Naive thymus-derived CD4-positive, alpha-beta T cell (primary cell): ENCODE data around the gene ZNF787. TPM values are rescaled to one million over a fixed set of nuclear protein-coding genes. Genes with fewer than 3 reads are reported as not detected.

Source experiments
- ATAC-seq: fragments of 150-1000 bp; cut with Tn5 transposase; 2 replicates; pipeline ENCODE4 v1.10.0; 2021; ENCODE audit warnings: mild to moderate bottlenecking, moderate library complexity
- CTCF ChIA-PET: fragments of 350-600 bp; sonication (Branson Sonifier 250); formaldehyde crosslinking; loops from one replicate; lab custom pipeline; 2021; ENCODE audit warnings: antibody characterized with exemption; lab: Charles Lee
- POLR2A ChIA-PET: fragments of 350-600 bp; sonication (Branson Sonifier 250); formaldehyde crosslinking; loops from one replicate; lab custom pipeline; 2021; ENCODE audit warnings: antibody characterized with exemption, inconsistent platforms; lab: Charles Lee
- DNase-seq, 9 donors: peaks; one replicate each; pipeline versions ENCODE4 v3.0.0 to v3.0.0-alpha.2; 2020 to 2022; ENCODE audit warnings: mixed read lengths in 1 of 9
- H3K27ac ChIP-seq: one replicate; pipeline ENCODE4 v1.7.0; 2013; ENCODE audit warnings: mild to moderate bottlenecking, low read depth, low read length, moderate library complexity
- H3K27me3 ChIP-seq, 2 donors: one replicate each; pipeline ENCODE4 v1.7.0; 2013; ENCODE audit warnings: low read length in 2 of 2, mild to moderate bottlenecking in 2 of 2, moderate library complexity in 2 of 2; ENCODE audit not compliant: control insufficient read depth in 2 of 2, insufficient read depth in 2 of 2
- H3K36me3 ChIP-seq, 3 experiments: 1 replicate in 2 of 3; 2 replicates in 1 of 3; pipeline ENCODE4 v1.7.0; 2013; ENCODE audit warnings: low read length in 3 of 3, mild to moderate bottlenecking in 3 of 3, moderate library complexity in 1 of 3; ENCODE audit not compliant: insufficient read depth in 3 of 3, control insufficient read depth in 2 of 3
- H3K4me1 ChIP-seq, 2 donors: one replicate each; pipeline ENCODE4 v1.7.0; 2013; ENCODE audit warnings: low read length in 2 of 2, mild to moderate bottlenecking in 2 of 2, moderate library complexity in 1 of 2; ENCODE audit not compliant: control insufficient read depth in 2 of 2, insufficient read depth in 2 of 2
- H3K4me3 ChIP-seq: 2 replicates; pipeline ENCODE4 v1.7.0; 2013; ENCODE audit warnings: mild to moderate bottlenecking, low read length
- H3K9me3 ChIP-seq, 3 experiments: 1 replicate in 2 of 3; 2 replicates in 1 of 3; pipeline ENCODE4 v1.7.0; 2013; ENCODE audit warnings: low read length in 3 of 3; ENCODE audit not compliant: control insufficient read depth in 2 of 3
- H3K27ac Mint-ChIP-seq, 9 donors: one replicate each; pipeline ENCODE4 v1.8.0; 2020 to 2022; ENCODE audit warnings: mixed read lengths in 9 of 9, mild to moderate bottlenecking in 8 of 9, moderate library complexity in 5 of 9, inconsistent platforms in 2 of 9
- H3K27me3 Mint-ChIP-seq, 5 donors: one replicate each; pipeline ENCODE4 v1.8.0; 2021 to 2022; ENCODE audit warnings: mixed read lengths in 5 of 5, mild to moderate bottlenecking in 1 of 5
- H3K36me3 Mint-ChIP-seq, 5 donors: one replicate each; pipeline ENCODE4 v1.8.0; 2020 to 2022; ENCODE audit warnings: mixed read lengths in 5 of 5, mild to moderate bottlenecking in 3 of 5, inconsistent platforms in 1 of 5
- H3K4me1 Mint-ChIP-seq, 7 donors: one replicate each; pipeline ENCODE4 v1.8.0; 2020 to 2022; ENCODE audit warnings: mixed read lengths in 7 of 7, mild to moderate bottlenecking in 3 of 7, inconsistent platforms in 1 of 7
- H3K4me3 Mint-ChIP-seq, 10 donors: one replicate each; pipeline ENCODE4 v1.8.0; 2020 to 2022; ENCODE audit warnings: mild to moderate bottlenecking in 10 of 10, mixed read lengths in 10 of 10, moderate library complexity in 6 of 10, inconsistent platforms in 2 of 10
- H3K9me3 Mint-ChIP-seq, 11 donors: one replicate each; pipeline ENCODE4 v1.8.0; 2020 to 2022; ENCODE audit warnings: mixed read lengths in 11 of 11, mild to moderate bottlenecking in 4 of 11, inconsistent platforms in 1 of 11, moderate library complexity in 1 of 11
- intact Hi-C, 2 donors: fragments of 100-400 bp; cut with micrococcal nuclease; formaldehyde crosslinking; loops; one replicate each; pipeline ENCODE4 v1.15.1; 2023
- polyA plus RNA-seq, 2 donors: library from polyadenylated mRNA; unstranded; fragments of 300-500 nt; fragmentation: Illumina TruSeq; gene quantifications; one replicate each; pipeline ENCODE4 v1.2.3, GENCODE V29; 2021
- total RNA-seq, 6 experiments: library from RNA in 5 of 6; stranded (reverse) in 5 of 6; gene quantifications; 1 replicate in 5 of 6; 2 replicates in 1 of 6; pipeline ENCODE4 v1.2.3 and lab custom pipeline; 2021 to 2026

Gene ZNF787
- total and polyA plus RNA-seq, 7 experiments from 2014 or later, result 1.5 to 41.2 (median 32.2) TPM

DNA sequence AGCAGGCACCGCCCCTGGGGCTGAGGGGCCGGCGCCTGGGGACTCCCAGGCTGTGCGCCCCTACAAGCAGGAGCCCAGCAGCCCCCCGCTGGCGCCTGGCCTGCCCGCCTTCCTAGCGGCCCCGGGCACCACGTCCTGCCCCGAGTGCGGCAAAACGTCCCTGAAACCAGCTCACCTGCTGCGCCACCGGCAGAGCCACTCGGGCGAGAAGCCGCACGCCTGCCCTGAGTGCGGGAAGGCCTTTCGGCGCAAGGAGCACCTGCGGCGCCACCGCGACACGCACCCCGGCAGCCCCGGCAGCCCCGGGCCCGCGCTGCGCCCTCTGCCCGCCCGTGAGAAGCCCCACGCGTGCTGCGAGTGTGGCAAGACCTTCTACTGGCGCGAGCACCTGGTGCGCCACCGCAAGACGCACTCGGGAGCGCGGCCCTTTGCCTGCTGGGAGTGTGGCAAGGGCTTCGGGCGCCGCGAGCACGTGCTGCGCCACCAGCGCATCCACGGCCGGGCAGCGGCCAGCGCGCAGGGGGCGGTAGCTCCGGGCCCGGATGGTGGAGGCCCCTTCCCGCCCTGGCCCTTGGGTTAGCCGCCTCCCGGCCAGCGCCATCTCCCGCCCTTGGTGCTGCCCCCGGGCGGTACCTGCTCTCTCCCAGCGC, 38.7 kb upstream of the ZNF787 start:
- Mint-ChIP-seq H3K36me3 (peaks cover 8 to 41% (median 14%) of the 10 kb centered on the region in 5 donors), H3K4me3 (no peak overlapping the region), H3K9me3 (peaks cover 0 to 6% (median 0%) of the 10 kb centered on the region in 11 donors), H3K27me3 (peaks cover 0 to 4% (median 1%) of the 10 kb centered on the region in 5 donors), H3K4me1 (peaks cover 1 to 9% (median 5%) of the 10 kb centered on the region in 7 donors), H3K27ac (no peak overlapping the region)
- Histone ChIP-seq H3K4me3 (no peak overlapping the region), H3K36me3 (peaks cover 0 to 60% (median 5%) of the 10 kb centered on the region in 3 experiments), H3K4me1 (no peaks in the 10 kb centered on the region), H3K27me3 (no peaks in the 10 kb centered on the region), H3K9me3 (no peaks in the 10 kb centered on the region), H3K27ac (no peak overlapping the region)
- intact Hi-C loops, result loop anchor here in 1 of 2 donors (5.0 kb wide), 1 partner anchor 42 kb away; no protein-coding TSS in a partner anchor
- CTCF ChIA-PET, result no interaction called here
- DNase-seq (no peak), ATAC-seq (no peak)
- POLR2A ChIA-PET, result no interaction called here

DNA sequence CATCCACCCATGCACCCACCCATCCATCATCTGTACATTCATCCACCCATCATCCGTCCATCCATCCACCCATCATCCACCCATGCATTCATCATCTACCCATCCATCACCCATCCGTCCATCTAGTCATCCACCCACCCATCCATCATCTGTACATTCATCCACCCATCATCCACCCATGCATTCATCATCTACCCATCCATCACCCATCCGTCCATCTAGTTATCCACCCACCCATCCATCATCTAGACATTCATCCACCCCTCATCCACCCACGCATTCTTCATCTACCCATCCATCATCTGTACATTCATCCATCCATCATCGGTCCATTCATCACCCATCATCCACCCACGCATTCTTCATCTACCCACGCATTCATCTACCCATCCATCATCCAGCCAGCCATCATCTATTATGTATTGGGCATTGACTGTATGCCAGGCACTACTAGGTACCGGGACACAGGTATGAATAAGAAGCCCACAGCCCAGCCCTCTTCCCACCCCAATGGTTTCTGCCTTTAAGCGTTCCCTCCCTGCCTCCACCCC, 38.0 kb upstream of the ZNF787 start:
- H3K9me3 ChIP-seq, result no peaks in the 10 kb centered on the region
- H3K4me1 ChIP-seq, result no peaks in the 10 kb centered on the region
- ChIA-PET CTCF (no interaction called here), POLR2A (no interaction called here)
- no peak overlapping the region for H3K4me3 ChIP-seq
- Mint-ChIP-seq H3K4me1 (peaks cover 0 to 8% (median 4%) of the 10 kb centered on the region in 7 donors), H3K27me3 (no peaks in the 10 kb centered on the region), H3K27ac (no peak overlapping the region), H3K9me3 (peaks cover 0 to 6% (median 0%) of the 10 kb centered on the region in 11 donors), H3K4me3 (no peak overlapping the region), H3K36me3 (peaks cover 8 to 42% (median 14%) of the 10 kb centered on the region in 5 donors)
- DNase-seq (no peak), ATAC-seq (no peak)
- H3K36me3 ChIP-seq, result peaks cover 0 to 63% (median 5%) of the 10 kb centered on the region in 3 experiments
- intact Hi-C loops, result loop anchor here in 1 of 2 donors (5.0 kb wide), 1 partner anchor 42 kb away; no protein-coding TSS in a partner anchor
- no peaks in the 10 kb centered on the region for H3K27me3 ChIP-seq
- H3K27ac ChIP-seq, result no peak overlapping the region

DNA sequence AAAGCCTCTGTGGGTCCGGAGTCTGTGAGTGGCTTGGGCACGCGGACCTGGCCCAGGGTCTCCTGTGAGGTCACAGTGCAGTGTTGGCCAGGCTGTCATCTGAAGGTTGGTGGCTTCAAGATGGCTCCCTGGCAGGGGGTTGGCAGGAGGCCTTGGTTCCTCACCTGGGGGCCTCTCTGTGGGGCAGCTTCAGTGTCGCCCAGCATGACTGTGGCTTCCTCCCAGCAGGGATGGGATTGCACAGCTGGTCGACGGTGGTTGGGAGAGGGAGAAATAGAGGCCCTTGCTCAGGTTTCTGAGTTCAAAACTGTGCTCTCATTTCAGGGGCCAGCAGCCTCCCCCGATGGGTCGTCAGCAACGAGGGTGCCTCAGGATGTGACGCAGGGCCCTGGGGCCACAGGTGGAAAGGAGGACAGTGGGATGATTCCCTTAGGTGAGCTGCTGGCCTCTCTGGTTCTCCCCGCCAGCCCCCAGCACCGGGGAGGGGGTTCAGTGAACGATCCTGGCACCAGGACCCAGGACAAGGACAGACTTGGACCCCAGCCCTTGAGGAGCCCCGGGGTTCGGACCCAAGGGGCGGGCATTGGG, 37.2 kb upstream of the ZNF787 start:
- Histone ChIP-seq H3K4me3 (no peak overlapping the region), H3K36me3 (peaks cover 0 to 67% (median 5%) of the 10 kb centered on the region in 3 experiments), H3K27me3 (no peaks in the 10 kb centered on the region), H3K9me3 (no peaks in the 10 kb centered on the region), H3K4me1 (no peaks in the 10 kb centered on the region), H3K27ac (no peak overlapping the region)
- intact Hi-C loops, result loop anchor here in 1 of 2 donors (5.0 kb wide), 1 partner anchor 41 kb away; no protein-coding TSS in a partner anchor
- no peak overlapping the region for H3K27ac Mint-ChIP-seq
- no peak for DNase-seq
- H3K4me1 Mint-ChIP-seq, result peaks cover 2 to 17% (median 8%) of the 10 kb centered on the region in 7 donors
- no peak for ATAC-seq
- no peaks in the 10 kb centered on the region for H3K27me3 Mint-ChIP-seq
- peaks cover 0 to 6% (median 0%) of the 10 kb centered on the region in 11 donors for H3K9me3 Mint-ChIP-seq
- ChIA-PET POLR2A (no interaction called here), CTCF (interaction anchor here (0.5 kb wide), 1 partner anchor 55 kb away, joined by 3 read pairs; no protein-coding TSS in a partner anchor)
- no peak overlapping the region for H3K4me3 Mint-ChIP-seq
- H3K36me3 Mint-ChIP-seq, result peaks cover 8 to 46% (median 14%) of the 10 kb centered on the region in 5 donors

DNA sequence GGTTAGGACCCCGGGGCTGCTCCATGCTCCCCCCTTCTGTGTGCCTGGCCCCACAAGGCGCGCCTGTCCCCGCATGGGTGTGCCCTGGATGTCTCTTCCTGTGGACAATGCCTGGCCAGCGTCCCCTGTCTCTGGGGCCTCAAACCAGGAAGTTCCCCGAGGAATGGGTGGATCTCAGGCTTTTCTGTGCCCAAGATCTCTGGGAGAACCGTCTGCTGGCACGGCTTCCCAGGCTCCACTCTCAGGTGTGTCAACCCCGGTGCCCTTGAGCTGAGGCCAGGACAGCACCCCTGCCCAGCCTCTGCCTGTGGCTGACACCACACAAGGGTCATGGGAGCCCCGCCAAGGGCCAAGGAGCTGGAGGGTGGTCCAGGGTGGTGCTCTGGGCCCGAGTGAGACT, 35.7 kb upstream of the ZNF787 start:
- POLR2A ChIA-PET, result no interaction called here
- H3K27me3 ChIP-seq, result no peaks in the 10 kb centered on the region
- no peak overlapping the region for H3K4me3 ChIP-seq
- peaks cover 8 to 50% (median 14%) of the 10 kb centered on the region in 5 donors for H3K36me3 Mint-ChIP-seq
- H3K27ac Mint-ChIP-seq, result no peak overlapping the region
- H3K4me3 Mint-ChIP-seq, result no peak overlapping the region
- peaks cover 0 to 68% (median 5%) of the 10 kb centered on the region in 3 experiments for H3K36me3 ChIP-seq
- ATAC-seq (no peak), DNase-seq (no peak)
- peaks cover 0 to 6% (median 0%) of the 10 kb centered on the region in 11 donors for H3K9me3 Mint-ChIP-seq
- CTCF ChIA-PET, result no interaction called here
- peaks cover 5 to 19% (median 18%) of the 10 kb centered on the region in 7 donors for H3K4me1 Mint-ChIP-seq
- no peaks in the 10 kb centered on the region for H3K9me3 ChIP-seq
- H3K27me3 Mint-ChIP-seq, result no peaks in the 10 kb centered on the region
- intact Hi-C loops, result loop anchor here in 1 of 2 donors (5.0 kb wide), 1 partner anchor 39 kb away; no protein-coding TSS in a partner anchor
- H3K4me1 ChIP-seq, result no peaks in the 10 kb centered on the region
- H3K27ac ChIP-seq, result no peak overlapping the region

DNA sequence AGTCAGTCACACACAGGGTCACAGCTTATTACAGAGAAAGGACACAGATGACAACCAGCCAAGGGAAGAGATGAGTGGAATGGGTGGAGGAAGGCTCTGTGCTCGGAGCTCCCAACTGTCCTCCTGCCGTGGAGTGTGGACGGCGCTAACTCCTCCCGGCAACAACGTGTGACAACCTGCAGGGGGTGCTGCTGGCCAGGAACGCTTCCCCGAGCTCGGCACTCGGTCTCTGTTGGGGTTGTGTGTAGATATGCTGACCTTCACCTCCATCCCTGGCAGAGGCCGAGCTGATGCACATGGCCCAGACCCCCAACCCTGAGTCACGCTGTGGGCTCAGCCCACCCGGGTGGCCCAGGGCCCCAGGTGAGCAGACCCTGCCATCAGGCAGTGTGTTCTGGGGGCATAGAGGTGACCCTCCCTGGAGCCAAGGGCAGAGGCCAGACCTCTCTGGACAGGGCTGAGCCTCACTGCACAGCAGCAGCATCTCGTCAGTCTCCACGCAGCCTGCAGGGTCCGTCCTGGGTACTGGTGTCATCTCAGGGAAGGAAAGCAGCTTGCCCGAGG, 34.1 kb upstream of the ZNF787 start:
- Mint-ChIP-seq H3K36me3 (peaks cover 8 to 54% (median 17%) of the 10 kb centered on the region in 5 donors), H3K27me3 (no peaks in the 10 kb centered on the region), H3K4me1 (peaks cover 5 to 23% (median 20%) of the 10 kb centered on the region in 7 donors), H3K27ac (peak overlapping the region in 1 of 9 donors; percentile 17), H3K9me3 (peaks cover 0 to 6% (median 0%) of the 10 kb centered on the region in 11 donors), H3K4me3 (no peak overlapping the region)
- no peaks in the 10 kb centered on the region for H3K4me1 ChIP-seq
- DNase-seq (no peak), ATAC-seq (no peak)
- H3K36me3 ChIP-seq, result peaks cover 0 to 62% (median 5%) of the 10 kb centered on the region in 3 experiments
- no peaks in the 10 kb centered on the region for H3K9me3 ChIP-seq
- intact Hi-C loops, result loop anchor here in 1 of 2 donors (5.0 kb wide), 1 partner anchor 38 kb away; no protein-coding TSS in a partner anchor
- no peak overlapping the region for H3K27ac ChIP-seq
- ChIA-PET POLR2A (interaction anchor here (1.2 kb wide), 1 partner anchor 14 kb away, joined by 3 read pairs; the partner anchor contains the start of gene ZNF444), CTCF (interaction anchor here (0.5 kb wide), 1 partner anchor 91 kb away, joined by 3 read pairs; no protein-coding TSS in a partner anchor)
- H3K4me3 ChIP-seq, result no peak overlapping the region
- no peaks in the 10 kb centered on the region for H3K27me3 ChIP-seq

DNA sequence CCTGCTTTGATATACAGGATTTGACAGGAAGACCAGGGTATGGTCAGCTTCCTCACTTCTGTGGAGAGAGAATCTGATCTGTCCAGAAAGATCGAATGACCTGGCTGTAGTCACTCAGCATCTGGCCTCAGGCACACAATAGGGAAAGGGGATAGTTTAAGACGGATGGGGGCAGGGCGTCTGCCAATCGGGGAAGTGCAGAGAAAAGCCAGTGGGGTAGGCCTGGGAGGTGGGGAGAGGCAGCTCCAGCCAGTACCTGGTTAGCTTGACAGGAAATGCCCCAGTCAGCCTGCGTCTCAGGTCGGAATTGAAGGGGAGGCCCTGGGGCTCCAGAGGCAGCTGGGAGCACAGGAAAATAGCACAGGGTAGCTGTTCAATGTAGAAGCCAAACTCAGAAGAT, 32.4 kb upstream of the ZNF787 start:
- Mint-ChIP-seq H3K27ac (peak overlapping the region in 8 of 9 donors; percentile 6 to 75 (median 32)), H3K4me3 (peak overlapping the region in 1 of 10 donors; percentile 26), H3K27me3 (no peaks in the 10 kb centered on the region), H3K9me3 (no peaks in the 10 kb centered on the region), H3K4me1 (peaks cover 7 to 28% (median 22%) of the 10 kb centered on the region in 7 donors), H3K36me3 (peaks cover 0 to 56% (median 14%) of the 10 kb centered on the region in 5 donors)
- H3K27me3 ChIP-seq, result no peaks in the 10 kb centered on the region
- intact Hi-C loops, result no loop called here
- H3K36me3 ChIP-seq, result peaks cover 0 to 61% (median 0%) of the 10 kb centered on the region in 3 experiments
- H3K9me3 ChIP-seq, result no peaks in the 10 kb centered on the region
- no peak for DNase-seq
- ChIA-PET POLR2A (interaction anchor here (0.6 kb wide), 1 partner anchor 10 kb away, joined by 3 read pairs; no protein-coding TSS in a partner anchor), CTCF (no interaction called here)
- H3K27ac ChIP-seq, result no peak overlapping the region
- no peak for ATAC-seq
- no peaks in the 10 kb centered on the region for H3K4me1 ChIP-seq
- no peak overlapping the region for H3K4me3 ChIP-seq
